Endothelial cell of umbilical vein (primary cell): Measurements from ENCODE around the gene ACOT11.

Source experiments
- EZH2 ChIP-seq: IDR thresholded peaks from 2 replicates; pipeline ENCODE4 v1.6.1; 2012; ENCODE audit warnings: borderline replicate concordance, low read depth, mild to moderate bottlenecking, moderate library complexity, low read length, inconsistent platforms; ENCODE audit not compliant: severe bottlenecking
- FOS ChIP-seq: IDR thresholded peaks from 2 replicates; pipeline ENCODE4 v1.6.1; 2011; ENCODE audit warnings: mild to moderate bottlenecking, low read length, moderate library complexity, borderline replicate concordance; ENCODE audit not compliant: insufficient read depth
- GATA2 ChIP-seq: IDR thresholded peaks from 2 replicates; pipeline ENCODE4 v1.7.0; 2011; ENCODE audit warnings: low read depth, mild to moderate bottlenecking, moderate library complexity, mixed read lengths, low read length; ENCODE audit not compliant: insufficient read length, insufficient read depth
- MYC ChIP-seq: IDR thresholded peaks from one replicate; pipeline ENCODE4 v1.6.1; 2011; ENCODE audit warnings: mild to moderate bottlenecking, low read depth, low read length
- POLR2A ChIP-seq: IDR thresholded peaks from 2 replicates; pipeline ENCODE4 v1.6.1; 2012; ENCODE audit warnings: low read depth, mild to moderate bottlenecking, control low read depth, low read length
- POLR2AphosphoS5 ChIP-seq: IDR thresholded peaks from 2 replicates; pipeline ENCODE4 v1.6.1; 2012; ENCODE audit warnings: low read depth, mild to moderate bottlenecking, control low read depth, low read length, moderate library complexity; ENCODE audit not compliant: insufficient read depth
- TF ChIP-seq, protein P1 (sequence below), 2 donors: IDR thresholded peaks; 1 replicate in 1 of 2; 2 replicates in 1 of 2; pipeline ENCODE4 v1.5.1; 2011; ENCODE audit warnings: low read length in 2 of 2, mild to moderate bottlenecking in 2 of 2, moderate library complexity in 2 of 2, control low read depth in 1 of 2, inconsistent platforms in 1 of 2, low read depth in 1 of 2; ENCODE audit not compliant: insufficient read depth in 1 of 2; ENCODE audit errors: extremely low read depth in 1 of 2
- TF ChIP-seq, protein P2 (sequence below): IDR thresholded peaks from 2 replicates; pipeline ENCODE4 v1.6.1; 2011; ENCODE audit not compliant: insufficient read depth, insufficient read length

DNA sequence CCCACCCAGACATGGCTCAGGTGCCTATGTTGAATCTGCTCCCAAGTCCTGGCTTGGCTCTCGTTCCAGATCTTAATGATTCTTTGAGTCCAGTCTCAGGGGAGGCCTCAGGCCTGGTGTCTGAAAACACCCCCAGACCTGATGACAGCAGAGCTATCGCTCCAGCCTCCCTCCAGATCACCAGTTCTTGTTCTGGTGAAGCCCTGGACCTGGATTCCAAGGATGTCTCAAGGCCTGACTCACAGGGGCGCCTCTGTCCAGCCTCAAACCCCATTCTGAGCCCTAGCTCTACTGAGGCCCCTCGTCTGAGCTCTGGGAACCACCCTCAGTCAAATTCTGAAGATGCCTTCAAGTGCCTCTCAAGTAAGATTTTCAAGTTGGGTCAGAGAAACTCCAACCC lies 105.0 kb downstream of the ACOT11 start:
- no peak for TF ChIP-seq POLR2A
- TF ChIP-seq, protein P1, sequence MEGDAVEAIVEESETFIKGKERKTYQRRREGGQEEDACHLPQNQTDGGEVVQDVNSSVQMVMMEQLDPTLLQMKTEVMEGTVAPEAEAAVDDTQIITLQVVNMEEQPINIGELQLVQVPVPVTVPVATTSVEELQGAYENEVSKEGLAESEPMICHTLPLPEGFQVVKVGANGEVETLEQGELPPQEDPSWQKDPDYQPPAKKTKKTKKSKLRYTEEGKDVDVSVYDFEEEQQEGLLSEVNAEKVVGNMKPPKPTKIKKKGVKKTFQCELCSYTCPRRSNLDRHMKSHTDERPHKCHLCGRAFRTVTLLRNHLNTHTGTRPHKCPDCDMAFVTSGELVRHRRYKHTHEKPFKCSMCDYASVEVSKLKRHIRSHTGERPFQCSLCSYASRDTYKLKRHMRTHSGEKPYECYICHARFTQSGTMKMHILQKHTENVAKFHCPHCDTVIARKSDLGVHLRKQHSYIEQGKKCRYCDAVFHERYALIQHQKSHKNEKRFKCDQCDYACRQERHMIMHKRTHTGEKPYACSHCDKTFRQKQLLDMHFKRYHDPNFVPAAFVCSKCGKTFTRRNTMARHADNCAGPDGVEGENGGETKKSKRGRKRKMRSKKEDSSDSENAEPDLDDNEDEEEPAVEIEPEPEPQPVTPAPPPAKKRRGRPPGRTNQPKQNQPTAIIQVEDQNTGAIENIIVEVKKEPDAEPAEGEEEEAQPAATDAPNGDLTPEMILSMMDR (IDR thresholded peaks at IDR 0.05; ENCODE audit: extremely low read depth in 1 of 2, insufficient read depth in 1 of 2, low read depth in 1 of 2, low read length in 2 of 2), result no peak
- TF ChIP-seq EZH2, result no peak
- TF ChIP-seq MYC, result no peak
- TF ChIP-seq POLR2AphosphoS5, result no peak
- TF ChIP-seq, protein P2, sequence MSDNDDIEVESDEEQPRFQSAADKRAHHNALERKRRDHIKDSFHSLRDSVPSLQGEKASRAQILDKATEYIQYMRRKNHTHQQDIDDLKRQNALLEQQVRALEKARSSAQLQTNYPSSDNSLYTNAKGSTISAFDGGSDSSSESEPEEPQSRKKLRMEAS, result no peak
- TF ChIP-seq GATA2, result no peak
- no peak for TF ChIP-seq FOS
